Lower leg skin (tissue), 3 donors: Measurements from ENCODE around the gene ZRANB1.

ENCODE experiments used
- POLR2A ChIP-seq, 2 donors: fragments of 450-650 bp; IDR thresholded peaks; one replicate each; pipeline ENCODE4 v1.6.1; 2016 to 2017; ENCODE audit warnings: antibody characterized with exemption in 2 of 2, mild to moderate bottlenecking in 1 of 2, moderate library complexity in 1 of 2
- TF ChIP-seq, protein P1 (sequence below), 3 donors: fragments of 450-650 bp; IDR thresholded peaks; one replicate each; pipeline ENCODE4 v1.5.1; 2016; ENCODE audit warnings: antibody characterized with exemption in 3 of 3, mild to moderate bottlenecking in 3 of 3, moderate library complexity in 2 of 3

GRCh38 chr10:124917428-124918190 is 24.3 kb upstream of the ZRANB1 start:
- TF ChIP-seq, protein P1, sequence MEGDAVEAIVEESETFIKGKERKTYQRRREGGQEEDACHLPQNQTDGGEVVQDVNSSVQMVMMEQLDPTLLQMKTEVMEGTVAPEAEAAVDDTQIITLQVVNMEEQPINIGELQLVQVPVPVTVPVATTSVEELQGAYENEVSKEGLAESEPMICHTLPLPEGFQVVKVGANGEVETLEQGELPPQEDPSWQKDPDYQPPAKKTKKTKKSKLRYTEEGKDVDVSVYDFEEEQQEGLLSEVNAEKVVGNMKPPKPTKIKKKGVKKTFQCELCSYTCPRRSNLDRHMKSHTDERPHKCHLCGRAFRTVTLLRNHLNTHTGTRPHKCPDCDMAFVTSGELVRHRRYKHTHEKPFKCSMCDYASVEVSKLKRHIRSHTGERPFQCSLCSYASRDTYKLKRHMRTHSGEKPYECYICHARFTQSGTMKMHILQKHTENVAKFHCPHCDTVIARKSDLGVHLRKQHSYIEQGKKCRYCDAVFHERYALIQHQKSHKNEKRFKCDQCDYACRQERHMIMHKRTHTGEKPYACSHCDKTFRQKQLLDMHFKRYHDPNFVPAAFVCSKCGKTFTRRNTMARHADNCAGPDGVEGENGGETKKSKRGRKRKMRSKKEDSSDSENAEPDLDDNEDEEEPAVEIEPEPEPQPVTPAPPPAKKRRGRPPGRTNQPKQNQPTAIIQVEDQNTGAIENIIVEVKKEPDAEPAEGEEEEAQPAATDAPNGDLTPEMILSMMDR (IDR thresholded peaks at IDR 0.05): no peak
- TF ChIP-seq POLR2A (IDR thresholded peaks at IDR 0.05): no peak
